Thyroid gland (tissue), 4 donors: ENCODE measurements around the gene BICD1.

Source experiments
- POLR2A ChIP-seq, 2 donors: fragments of 450-650 bp; IDR thresholded peaks; one replicate each; pipeline ENCODE4 v1.6.1; 2017; ENCODE audit warnings: antibody characterized with exemption in 2 of 2, mild to moderate bottlenecking in 2 of 2, moderate library complexity in 1 of 2
- TF ChIP-seq, protein P1 (sequence below), 6 experiments: fragments of 200-600 bp in 3 of 6; fragments of 450-650 bp in 3 of 6; sonication (generic) in 3 of 6; IDR thresholded peaks; one replicate each; pipeline ENCODE4 v1.5.1; 2016 to 2019; ENCODE audit warnings: antibody characterized with exemption in 6 of 6, mild to moderate bottlenecking in 2 of 6, inconsistent platforms in 1 of 6, moderate library complexity in 1 of 6

DNA sequence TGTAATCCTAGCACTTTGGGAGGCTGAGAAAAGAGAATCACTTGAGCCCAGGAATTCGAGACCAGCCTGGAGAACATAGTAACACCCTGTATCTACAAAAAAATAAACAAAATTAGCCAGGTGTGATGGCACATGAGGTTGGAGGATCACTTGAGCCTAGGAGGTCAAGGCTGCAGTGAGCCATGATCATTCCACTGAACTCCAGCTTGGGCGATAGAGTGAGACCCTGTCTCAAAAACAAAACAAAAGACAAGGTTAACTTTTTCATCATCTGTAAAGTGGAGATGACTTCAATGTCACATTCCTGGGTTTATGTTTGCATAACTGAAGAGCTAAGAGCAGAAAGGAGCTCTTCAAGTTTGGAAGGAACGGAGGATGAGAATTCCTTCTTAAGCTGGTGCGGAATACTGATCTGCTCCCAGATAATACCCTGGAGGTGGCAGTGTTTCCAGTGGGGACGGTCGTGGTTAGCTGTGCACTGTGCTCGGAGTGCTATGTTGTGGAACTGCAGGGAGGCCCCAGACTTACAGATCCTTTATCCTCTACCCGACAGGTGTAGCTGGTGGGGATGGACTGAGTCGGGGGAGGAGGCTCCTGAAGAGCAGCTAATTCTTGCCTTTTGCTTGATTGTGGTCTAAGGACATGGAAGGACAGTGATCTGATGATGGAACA, 22.5 kb upstream of the BICD1 start:
- TF ChIP-seq, protein P1, sequence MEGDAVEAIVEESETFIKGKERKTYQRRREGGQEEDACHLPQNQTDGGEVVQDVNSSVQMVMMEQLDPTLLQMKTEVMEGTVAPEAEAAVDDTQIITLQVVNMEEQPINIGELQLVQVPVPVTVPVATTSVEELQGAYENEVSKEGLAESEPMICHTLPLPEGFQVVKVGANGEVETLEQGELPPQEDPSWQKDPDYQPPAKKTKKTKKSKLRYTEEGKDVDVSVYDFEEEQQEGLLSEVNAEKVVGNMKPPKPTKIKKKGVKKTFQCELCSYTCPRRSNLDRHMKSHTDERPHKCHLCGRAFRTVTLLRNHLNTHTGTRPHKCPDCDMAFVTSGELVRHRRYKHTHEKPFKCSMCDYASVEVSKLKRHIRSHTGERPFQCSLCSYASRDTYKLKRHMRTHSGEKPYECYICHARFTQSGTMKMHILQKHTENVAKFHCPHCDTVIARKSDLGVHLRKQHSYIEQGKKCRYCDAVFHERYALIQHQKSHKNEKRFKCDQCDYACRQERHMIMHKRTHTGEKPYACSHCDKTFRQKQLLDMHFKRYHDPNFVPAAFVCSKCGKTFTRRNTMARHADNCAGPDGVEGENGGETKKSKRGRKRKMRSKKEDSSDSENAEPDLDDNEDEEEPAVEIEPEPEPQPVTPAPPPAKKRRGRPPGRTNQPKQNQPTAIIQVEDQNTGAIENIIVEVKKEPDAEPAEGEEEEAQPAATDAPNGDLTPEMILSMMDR (IDR thresholded peaks at IDR 0.05), result no peak
- TF ChIP-seq POLR2A (IDR thresholded peaks at IDR 0.05), result no peak
